ENCODE measurements around the gene PAX8. TPM values are rescaled to one million over a fixed set of nuclear protein-coding genes. Genes with fewer than 3 reads are reported as not detected.

The PAX8 gene
- total RNA-seq, 1 experiment from 2014 or later, result 3.1 TPM

DNA sequence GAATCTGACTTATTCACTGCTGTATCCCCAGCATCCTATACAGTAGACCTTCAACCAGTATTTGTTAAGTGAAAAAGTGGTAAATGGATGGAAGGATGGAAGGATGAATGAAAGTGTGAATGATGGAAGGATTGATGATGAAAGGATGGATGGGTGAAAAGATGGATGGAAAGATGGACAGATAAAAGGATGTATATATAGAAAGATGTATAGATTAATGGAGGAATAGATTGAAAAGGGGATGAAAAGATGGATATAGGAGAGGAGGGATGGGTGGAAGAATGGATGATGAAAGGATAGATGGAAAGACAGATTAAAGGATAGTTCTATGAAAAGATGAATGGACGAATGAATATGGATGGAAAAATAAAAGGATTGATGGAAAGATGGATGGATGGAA lies 54.9 kb downstream of the PAX8 start:
- BruUV-seq (replicated peaks), result no TSS peak
- H3K27me3 ChIP-seq (replicated peaks; ENCODE audit: insufficient read depth, low read depth, low read length, poor library complexity), result no peaks in the 10 kb centered on the region
- no peak overlapping the region for H3K4me3 ChIP-seq (ENCODE audit: low read depth, low read length, poor library complexity, severe bottlenecking)
- TF ChIP-seq EZH2 (IDR thresholded peaks at IDR 0.05; ENCODE audit: borderline replicate concordance, low read depth, low read length, poor library complexity, severe bottlenecking), result no peak
- TF ChIP-seq, protein P1, sequence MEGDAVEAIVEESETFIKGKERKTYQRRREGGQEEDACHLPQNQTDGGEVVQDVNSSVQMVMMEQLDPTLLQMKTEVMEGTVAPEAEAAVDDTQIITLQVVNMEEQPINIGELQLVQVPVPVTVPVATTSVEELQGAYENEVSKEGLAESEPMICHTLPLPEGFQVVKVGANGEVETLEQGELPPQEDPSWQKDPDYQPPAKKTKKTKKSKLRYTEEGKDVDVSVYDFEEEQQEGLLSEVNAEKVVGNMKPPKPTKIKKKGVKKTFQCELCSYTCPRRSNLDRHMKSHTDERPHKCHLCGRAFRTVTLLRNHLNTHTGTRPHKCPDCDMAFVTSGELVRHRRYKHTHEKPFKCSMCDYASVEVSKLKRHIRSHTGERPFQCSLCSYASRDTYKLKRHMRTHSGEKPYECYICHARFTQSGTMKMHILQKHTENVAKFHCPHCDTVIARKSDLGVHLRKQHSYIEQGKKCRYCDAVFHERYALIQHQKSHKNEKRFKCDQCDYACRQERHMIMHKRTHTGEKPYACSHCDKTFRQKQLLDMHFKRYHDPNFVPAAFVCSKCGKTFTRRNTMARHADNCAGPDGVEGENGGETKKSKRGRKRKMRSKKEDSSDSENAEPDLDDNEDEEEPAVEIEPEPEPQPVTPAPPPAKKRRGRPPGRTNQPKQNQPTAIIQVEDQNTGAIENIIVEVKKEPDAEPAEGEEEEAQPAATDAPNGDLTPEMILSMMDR (conservative IDR thresholded peaks at IDR 0.05; ENCODE audit: low read depth, low read length), result no peak
- no peak overlapping the region for H3K27ac ChIP-seq (ENCODE audit: low read depth, low read length, poor library complexity, severe bottlenecking)
- H3K36me3 ChIP-seq (ENCODE audit: insufficient read depth, low read length, poor library complexity, severe bottlenecking), result no peaks in the 10 kb centered on the region
- peaks cover 36% of the 10 kb centered on the region for H3K4me1 ChIP-seq (ENCODE audit: insufficient read depth, low read length, poor library complexity, severe bottlenecking)
- DNase-seq (ENCODE audit: low spot score), result no peak
- POLR2A ChIA-PET (ENCODE audit: low non-redundant PET), result no interaction called here
- CTCF ChIA-PET, result no interaction called here
- H3K9me3 ChIP-seq (ENCODE audit: low read depth, low read length, poor library complexity, severe bottlenecking), result no peaks in the 10 kb centered on the region
- intact Hi-C loops (cut with micrococcal nuclease; ENCODE audit: unreplicated experiment), result no loop called here

DNA sequence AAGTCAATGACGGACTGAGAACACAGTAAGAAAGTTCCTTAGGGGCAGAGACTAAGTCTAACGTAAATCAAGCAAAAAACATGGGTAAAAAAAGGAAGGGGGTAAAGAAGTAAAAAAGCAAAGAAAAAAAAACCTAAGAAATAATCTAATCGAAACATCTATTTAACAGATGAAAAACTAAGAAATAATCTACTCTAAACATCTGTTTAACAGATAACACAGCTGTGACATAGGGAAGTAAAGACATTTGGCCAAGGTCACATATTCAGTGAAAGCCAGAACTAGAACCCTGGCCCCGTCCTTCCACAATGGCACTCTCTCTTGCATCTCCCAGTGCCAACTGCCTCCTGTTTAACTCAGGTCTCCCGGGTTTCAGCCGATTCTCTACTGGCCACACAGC lies 56.9 kb downstream of the PAX8 start:
- H3K4me1 ChIP-seq (ENCODE audit: insufficient read depth, low read length, poor library complexity, severe bottlenecking), result peaks cover 48% of the 10 kb centered on the region
- ChIA-PET CTCF (no interaction called here), POLR2A (ENCODE audit: low non-redundant PET) (no interaction called here)
- no peak for DNase-seq (ENCODE audit: low spot score)
- H3K36me3 ChIP-seq (ENCODE audit: insufficient read depth, low read length, poor library complexity, severe bottlenecking), result no peaks in the 10 kb centered on the region
- no peak for TF ChIP-seq EZH2 (IDR thresholded peaks at IDR 0.05; ENCODE audit: borderline replicate concordance, low read depth, low read length, poor library complexity, severe bottlenecking)
- TF ChIP-seq, protein P1 (conservative IDR thresholded peaks at IDR 0.05; ENCODE audit: low read depth, low read length), result no peak
- no peaks in the 10 kb centered on the region for H3K9me3 ChIP-seq (ENCODE audit: low read depth, low read length, poor library complexity, severe bottlenecking)
- H3K27ac ChIP-seq (ENCODE audit: low read depth, low read length, poor library complexity, severe bottlenecking), result no peak overlapping the region
- H3K27me3 ChIP-seq (replicated peaks; ENCODE audit: insufficient read depth, low read depth, low read length, poor library complexity), result no peaks in the 10 kb centered on the region
- intact Hi-C loops (cut with micrococcal nuclease; ENCODE audit: unreplicated experiment), result no loop called here
- no peak overlapping the region for H3K4me3 ChIP-seq (ENCODE audit: low read depth, low read length, poor library complexity, severe bottlenecking)
- no TSS peak for BruUV-seq (replicated peaks)

DNA sequence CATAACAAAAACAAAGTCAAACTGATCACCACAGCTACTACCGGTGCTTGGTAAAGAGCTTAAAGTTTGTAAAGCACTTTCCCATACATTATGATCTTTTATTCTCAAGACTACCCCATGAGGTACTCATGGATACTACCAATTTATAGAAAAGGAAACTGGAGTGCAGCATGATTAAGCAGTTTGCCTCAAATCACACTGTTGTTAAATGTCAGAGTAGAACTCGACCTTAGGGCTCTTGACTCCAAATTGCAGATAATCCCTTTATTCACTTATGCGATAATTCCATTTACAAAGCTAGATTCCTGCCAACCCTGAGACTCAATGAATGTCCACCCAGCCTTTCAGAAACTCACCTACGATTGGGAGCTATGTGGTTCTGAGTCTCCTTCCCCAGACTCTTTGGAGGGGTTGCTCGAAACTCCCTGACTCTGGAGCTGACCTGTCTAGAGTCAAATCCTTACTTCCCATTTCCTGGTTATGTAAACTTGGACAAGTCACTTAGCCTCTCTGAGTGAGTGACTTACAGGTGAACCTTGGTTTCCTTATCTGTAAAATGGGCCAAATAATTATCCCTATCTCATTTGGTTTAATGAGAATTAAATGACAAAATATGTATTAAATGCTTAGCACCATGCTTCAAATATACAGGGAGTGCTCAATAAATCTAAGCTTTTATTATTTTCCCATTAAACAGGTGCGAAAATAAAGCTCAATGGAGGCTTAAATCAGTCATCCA lies 57.6 kb downstream of the PAX8 start:
- H3K27me3 ChIP-seq (replicated peaks; ENCODE audit: insufficient read depth, low read depth, low read length, poor library complexity), result no peaks in the 10 kb centered on the region
- ChIA-PET POLR2A (ENCODE audit: low non-redundant PET) (no interaction called here), CTCF (no interaction called here)
- TF ChIP-seq, protein P1 (conservative IDR thresholded peaks at IDR 0.05; ENCODE audit: low read depth, low read length), result no peak
- no peak for TF ChIP-seq EZH2 (IDR thresholded peaks at IDR 0.05; ENCODE audit: borderline replicate concordance, low read depth, low read length, poor library complexity, severe bottlenecking)
- no TSS peak for BruUV-seq (replicated peaks)
- H3K4me1 ChIP-seq (ENCODE audit: insufficient read depth, low read length, poor library complexity, severe bottlenecking), result peaks cover 49% of the 10 kb centered on the region
- peak overlapping the region; percentile 12 for H3K27ac ChIP-seq (ENCODE audit: low read depth, low read length, poor library complexity, severe bottlenecking)
- DNase-seq (ENCODE audit: low spot score), result peak; percentile 54
- no peaks in the 10 kb centered on the region for H3K36me3 ChIP-seq (ENCODE audit: insufficient read depth, low read length, poor library complexity, severe bottlenecking)
- H3K9me3 ChIP-seq (ENCODE audit: low read depth, low read length, poor library complexity, severe bottlenecking), result no peaks in the 10 kb centered on the region
- intact Hi-C loops (cut with micrococcal nuclease; ENCODE audit: unreplicated experiment), result no loop called here
- no peak overlapping the region for H3K4me3 ChIP-seq (ENCODE audit: low read depth, low read length, poor library complexity, severe bottlenecking)
